ENCODE data around the gene SPACA4.
A peak's percentile ranks its signal among the peaks of the same experiment; 100 is the strongest.

SPACA4 gene

DNA sequence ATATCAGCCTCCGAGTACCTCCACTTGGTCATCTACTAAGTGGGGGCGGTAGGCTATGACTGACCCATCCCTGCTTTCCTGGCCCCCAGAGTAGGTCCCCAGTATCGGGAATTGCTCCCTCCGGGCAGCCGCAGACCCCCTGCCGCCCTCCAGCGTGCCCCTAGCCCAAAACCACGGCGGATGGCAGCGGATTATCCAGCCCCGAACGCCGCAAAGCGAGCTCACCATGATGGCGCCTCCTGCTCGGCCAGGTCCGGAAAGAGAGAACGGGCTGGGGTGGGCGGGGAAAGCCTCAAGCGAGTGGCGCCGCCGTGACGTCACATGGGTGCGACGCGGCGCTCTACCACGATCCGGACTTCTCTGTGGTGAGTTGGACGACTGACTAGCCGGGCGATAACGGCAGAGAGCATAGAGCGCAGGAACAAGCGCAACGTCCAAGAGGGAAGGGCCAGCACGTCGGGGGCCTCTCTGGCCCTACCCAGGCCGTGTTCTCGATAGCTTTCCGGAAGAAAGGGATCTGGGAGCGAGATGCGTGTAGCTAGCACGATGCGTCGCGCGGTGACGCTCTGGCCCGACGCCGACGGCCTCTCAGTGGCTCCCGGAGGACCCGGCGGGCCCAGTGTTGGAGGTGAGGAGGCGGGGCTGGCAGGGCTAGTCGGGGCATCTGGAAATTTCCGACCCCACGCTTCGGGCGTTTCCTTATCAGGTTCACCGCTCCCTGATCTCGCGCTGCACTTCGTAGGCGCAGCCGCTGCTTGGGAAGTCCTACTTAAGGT is 12.6 kb downstream of the SPACA4 start, which contains the start of the genes RPL18 and SPHK2:
Gene RPL18 (minus strand): TSS at position 263 of the 776 bp plus-strand sequence. CDS start 35 bp downstream, at position 228.
Gene SPHK2 (plus strand): TSS at position 591 of the 776 bp plus-strand sequence. CDS start 1,009 bp downstream, outside the sequence.
- Histone ChIP-seq H2BK12ac (ENCODE audit: low read length in 2 of 2) (peak within 1 kb of the TSS; percentile 37 to 59), H4K8ac (ENCODE audit: low read length) (peak within 1 kb of the TSS; percentile 95), H3K36me3 (ENCODE audit: control insufficient read depth in 1 of 2, insufficient read depth in 2 of 2, low read depth in 1 of 2, low read length in 2 of 2) (peaks cover 37 to 39% of the 10 kb centered on the region in 2 experiments), H3K27me3 (ENCODE audit: control insufficient read depth in 1 of 2, insufficient read depth in 1 of 2, low read length in 2 of 2) (no peaks in the 10 kb centered on the region), H3K14ac (ENCODE audit: low read length in 2 of 2) (peak within 1 kb of the TSS; percentile 50 to 94), H3K23ac (ENCODE audit: low read length in 2 of 2) (peak within 1 kb of the TSS in 1 of 2 experiments; percentile 74), H2AK5ac (ENCODE audit: low read length, severe bottlenecking) (peak within 1 kb of the TSS; percentile 91), H3K9ac (ENCODE audit: low read length) (peak within 1 kb of the TSS; percentile 100), H3K9me3 (ENCODE audit: control insufficient read depth, low read length) (no peaks in the 10 kb centered on the region), H3K18ac (ENCODE audit: low read depth in 1 of 2, low read length in 2 of 2) (peak within 1 kb of the TSS; percentile 80 to 96), H3K4ac (ENCODE audit: low read depth in 1 of 2, low read length in 2 of 2) (peak within 1 kb of the TSS; percentile 83 to 89), H3K4me3 (ENCODE audit: insufficient read depth in 1 of 2, low read depth in 1 of 2, low read length in 2 of 2) (peak within 1 kb of the TSS; percentile 87 to 94), H3K79me1 (replicated peaks; ENCODE audit: low read length, poor library complexity, severe bottlenecking) (peaks cover 9% of the 10 kb centered on the region), H2BK120ac (ENCODE audit: low read depth, low read length) (no peak within 1 kb of the TSS), H3K27ac (ENCODE audit: low read length, poor library complexity, severe bottlenecking) (peak within 1 kb of the TSS; percentile 94), H4K91ac (ENCODE audit: low read length) (peak within 1 kb of the TSS; percentile 82), H2AFZ (ENCODE audit: low read depth, low read length) (peak within 1 kb of the TSS; percentile 36), H2BK15ac (ENCODE audit: low read depth, poor library complexity, severe bottlenecking) (peak within 1 kb of the TSS; percentile 78), H3K4me2 (ENCODE audit: low read length, poor library complexity, severe bottlenecking) (peak within 1 kb of the TSS; percentile 86), H2BK5ac (ENCODE audit: low read depth, low read length, poor library complexity, severe bottlenecking) (peak within 1 kb of the TSS; percentile 93), H3K4me1 (ENCODE audit: control insufficient read depth, insufficient read depth, low read depth, low read length) (peaks cover 36% of the 10 kb centered on the region)
- DNase-seq: peak; percentile 100
- under 1% methylated on average over 68 of the region's 69 CpGs for WGBS

DNA sequence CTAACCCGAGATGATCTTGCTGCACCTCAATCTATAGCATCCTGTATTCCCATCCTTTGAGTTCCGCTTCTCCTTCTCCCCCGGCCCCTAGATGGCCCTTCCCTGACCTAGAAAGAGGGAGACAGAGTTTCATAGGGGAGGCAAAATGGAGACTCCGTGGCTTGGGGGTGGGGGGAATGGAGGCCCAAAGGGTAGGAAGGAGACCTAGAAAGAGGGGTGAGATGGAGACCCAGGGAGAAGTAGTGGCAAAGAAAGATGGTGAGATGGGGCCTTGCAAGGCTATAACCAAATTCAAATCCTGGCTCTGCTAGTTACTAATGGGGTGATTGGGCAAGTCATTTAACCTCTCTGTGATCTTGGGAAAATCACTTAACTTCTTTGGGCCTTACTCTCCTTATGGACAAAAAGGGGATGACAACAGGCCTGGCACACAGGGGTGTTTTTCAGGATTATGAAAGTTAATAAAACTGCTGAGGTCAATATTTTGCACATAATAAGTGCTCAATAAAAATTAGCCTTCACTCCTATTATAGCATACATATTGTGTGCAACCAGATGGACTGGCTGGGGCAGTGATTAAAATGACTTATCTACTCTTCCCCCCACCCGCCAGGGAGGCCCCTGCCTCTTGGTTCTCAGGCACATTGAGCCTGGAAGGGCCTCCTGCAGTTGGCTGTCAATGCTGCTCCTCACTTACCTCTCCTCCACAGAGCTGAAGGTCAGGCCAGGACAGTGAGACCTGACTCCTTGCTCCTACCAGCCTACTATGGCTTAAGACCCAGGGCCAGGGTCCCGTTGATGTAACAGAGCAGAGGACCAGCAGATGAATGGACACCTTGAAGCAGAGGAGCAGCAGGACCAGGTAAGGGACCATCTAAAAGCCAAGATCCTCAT is 13.4 kb downstream of the SPACA4 start:
- H3K18ac ChIP-seq (ENCODE audit: low read depth in 1 of 2, low read length in 2 of 2): peak overlapping the region; percentile 78 to 80
- H3K27me3 ChIP-seq (ENCODE audit: control insufficient read depth in 1 of 2, insufficient read depth in 1 of 2, low read length in 2 of 2): no peaks in the 10 kb centered on the region
- H4K91ac ChIP-seq (ENCODE audit: low read length): peak overlapping the region; percentile 82
- peak overlapping the region; percentile 92 for H4K8ac ChIP-seq (ENCODE audit: low read length)
- peak overlapping the region; percentile 83 to 89 for H3K4ac ChIP-seq (ENCODE audit: low read depth in 1 of 2, low read length in 2 of 2)
- peak overlapping the region; percentile 83 for H3K4me2 ChIP-seq (ENCODE audit: low read length, poor library complexity, severe bottlenecking)
- peak overlapping the region; percentile 78 for H2BK15ac ChIP-seq (ENCODE audit: low read depth, poor library complexity, severe bottlenecking)
- H3K4me1 ChIP-seq (ENCODE audit: control insufficient read depth, insufficient read depth, low read depth, low read length): peaks cover 34% of the 10 kb centered on the region
- peak overlapping the region; percentile 44 to 94 for H3K4me3 ChIP-seq (ENCODE audit: insufficient read depth in 1 of 2, low read depth in 1 of 2, low read length in 2 of 2)
- no peak overlapping the region for H2BK120ac ChIP-seq (ENCODE audit: low read depth, low read length)
- H2BK5ac ChIP-seq (ENCODE audit: low read depth, low read length, poor library complexity, severe bottlenecking): no peak overlapping the region
- no peak overlapping the region for H2AFZ ChIP-seq (ENCODE audit: low read depth, low read length)
- H3K14ac ChIP-seq (ENCODE audit: low read length in 2 of 2): no peak overlapping the region
- peak overlapping the region; percentile 91 for H2AK5ac ChIP-seq (ENCODE audit: low read length, severe bottlenecking)
- H3K9ac ChIP-seq (ENCODE audit: low read length): peak overlapping the region; percentile 96
- H3K27ac ChIP-seq (ENCODE audit: low read length, poor library complexity, severe bottlenecking): peak overlapping the region; percentile 69
- H2BK12ac ChIP-seq (ENCODE audit: low read length in 2 of 2): peak overlapping the region; percentile 37 to 59
- peaks cover 11% of the 10 kb centered on the region for H3K79me1 ChIP-seq (replicated peaks; ENCODE audit: low read length, poor library complexity, severe bottlenecking)
- no peaks in the 10 kb centered on the region for H3K9me3 ChIP-seq (ENCODE audit: control insufficient read depth, low read length)
- peaks cover 28 to 36% of the 10 kb centered on the region in 2 experiments for H3K36me3 ChIP-seq (ENCODE audit: control insufficient read depth in 1 of 2, insufficient read depth in 2 of 2, low read depth in 1 of 2, low read length in 2 of 2)
- WGBS: 42% methylated on average over 5 of the region's 6 CpGs
- peak; percentile 82 for DNase-seq
- H3K23ac ChIP-seq (ENCODE audit: low read length in 2 of 2): no peak overlapping the region

DNA sequence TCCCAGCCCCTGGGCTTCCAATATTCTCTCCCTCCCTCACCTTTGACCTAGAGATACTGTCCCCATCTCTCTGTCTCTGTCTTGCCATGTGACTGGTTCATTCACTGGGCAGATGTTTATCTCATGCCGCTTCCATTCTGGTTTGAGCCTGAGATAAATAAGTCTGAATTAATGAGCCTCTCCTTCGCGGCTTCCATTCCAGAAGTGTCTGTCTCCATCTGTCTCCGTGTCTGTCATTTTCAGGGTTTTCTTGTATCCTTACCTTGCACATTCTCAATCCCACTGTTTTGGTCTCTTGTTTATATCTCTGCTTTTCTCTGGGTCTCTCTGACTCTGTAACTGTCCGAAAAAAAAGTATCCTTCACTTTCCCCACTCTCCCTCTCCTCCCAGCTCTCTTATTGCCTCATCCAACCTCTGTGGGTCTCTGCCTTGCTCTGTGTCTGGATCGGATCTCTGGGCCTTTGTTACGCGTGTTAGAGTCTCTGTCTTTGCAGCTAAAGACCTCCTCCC is 17.1 kb downstream of the SPACA4 start:
- no peak overlapping the region for H2BK15ac ChIP-seq (ENCODE audit: low read depth, poor library complexity, severe bottlenecking)
- WGBS: 36% methylated on average over 8 of the region's 8 CpGs
- H3K79me1 ChIP-seq (replicated peaks; ENCODE audit: low read length, poor library complexity, severe bottlenecking): peaks cover 20% of the 10 kb centered on the region
- H3K36me3 ChIP-seq (ENCODE audit: control insufficient read depth in 1 of 2, insufficient read depth in 2 of 2, low read depth in 1 of 2, low read length in 2 of 2): peaks cover 18 to 23% of the 10 kb centered on the region in 2 experiments
- H2AFZ ChIP-seq (ENCODE audit: low read depth, low read length): no peak overlapping the region
- H3K4me3 ChIP-seq (ENCODE audit: insufficient read depth in 1 of 2, low read depth in 1 of 2, low read length in 2 of 2): peak overlapping the region; percentile 21 to 76
- no peak overlapping the region for H2BK120ac ChIP-seq (ENCODE audit: low read depth, low read length)
- H3K9me3 ChIP-seq (ENCODE audit: control insufficient read depth, low read length): no peaks in the 10 kb centered on the region
- H3K14ac ChIP-seq (ENCODE audit: low read length in 2 of 2): no peak overlapping the region
- no peaks in the 10 kb centered on the region for H3K27me3 ChIP-seq (ENCODE audit: control insufficient read depth in 1 of 2, insufficient read depth in 1 of 2, low read length in 2 of 2)
- H2AK5ac ChIP-seq (ENCODE audit: low read length, severe bottlenecking): peak overlapping the region; percentile 23
- H2BK5ac ChIP-seq (ENCODE audit: low read depth, low read length, poor library complexity, severe bottlenecking): no peak overlapping the region
- peaks cover 19% of the 10 kb centered on the region for H3K4me1 ChIP-seq (ENCODE audit: control insufficient read depth, insufficient read depth, low read depth, low read length)
- peak overlapping the region; percentile 89 for H3K9ac ChIP-seq (ENCODE audit: low read length)
- H3K23ac ChIP-seq (ENCODE audit: low read length in 2 of 2): no peak overlapping the region
- peak overlapping the region in 1 of 2 experiments; percentile 42 for H3K4ac ChIP-seq (ENCODE audit: low read depth in 1 of 2, low read length in 2 of 2)
- peak overlapping the region; percentile 30 to 46 for H3K18ac ChIP-seq (ENCODE audit: low read depth in 1 of 2, low read length in 2 of 2)
- no peak overlapping the region for H2BK12ac ChIP-seq (ENCODE audit: low read length in 2 of 2)
- no peak for DNase-seq
- H3K4me2 ChIP-seq (ENCODE audit: low read length, poor library complexity, severe bottlenecking): peak overlapping the region; percentile 70
- peak overlapping the region; percentile 61 for H4K8ac ChIP-seq (ENCODE audit: low read length)
- no peak overlapping the region for H4K91ac ChIP-seq (ENCODE audit: low read length)
- H3K27ac ChIP-seq (ENCODE audit: low read length, poor library complexity, severe bottlenecking): peak overlapping the region; percentile 69
